Activated CD4-positive, alpha-beta T cell treated with anti-CD3 and anti-CD28 coated beads for 1 hour (primary cell): ENCODE data around the gene MIA.
"Not testable (repeated sequence)": the region's sequence is repeated elsewhere in the genome, so short reads cannot be mapped to it uniquely, and the experiment has no call there.

Experiments used
- DNase-seq: peaks from one replicate; pipeline ENCODE4 v3.0.0-alpha.2; 2020

MIA gene

DNA sequence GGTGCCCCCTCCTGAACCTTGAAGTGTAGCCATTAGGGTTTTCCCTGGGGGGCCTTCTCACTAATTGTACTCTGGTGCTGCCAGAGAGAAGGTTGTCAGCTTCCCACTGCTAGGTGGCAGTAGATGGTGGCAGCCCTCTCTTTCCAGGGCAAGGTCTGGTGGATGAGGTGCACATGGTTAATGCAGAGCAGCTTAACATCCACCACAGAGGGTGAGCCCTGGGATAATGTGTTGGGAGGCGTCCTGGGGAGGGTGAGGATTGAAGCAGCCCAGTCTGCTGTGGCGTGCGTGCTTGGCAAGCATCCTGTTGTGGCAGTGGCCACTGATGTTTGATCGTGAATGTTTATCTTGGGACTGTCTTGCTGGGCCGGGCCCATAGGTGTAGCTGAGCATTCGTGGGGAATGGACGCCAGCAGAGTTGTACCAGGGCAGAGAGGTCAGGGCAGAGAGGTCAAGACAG, 29.5 kb downstream of the MIA start:
- DNase-seq: no peak

DNA sequence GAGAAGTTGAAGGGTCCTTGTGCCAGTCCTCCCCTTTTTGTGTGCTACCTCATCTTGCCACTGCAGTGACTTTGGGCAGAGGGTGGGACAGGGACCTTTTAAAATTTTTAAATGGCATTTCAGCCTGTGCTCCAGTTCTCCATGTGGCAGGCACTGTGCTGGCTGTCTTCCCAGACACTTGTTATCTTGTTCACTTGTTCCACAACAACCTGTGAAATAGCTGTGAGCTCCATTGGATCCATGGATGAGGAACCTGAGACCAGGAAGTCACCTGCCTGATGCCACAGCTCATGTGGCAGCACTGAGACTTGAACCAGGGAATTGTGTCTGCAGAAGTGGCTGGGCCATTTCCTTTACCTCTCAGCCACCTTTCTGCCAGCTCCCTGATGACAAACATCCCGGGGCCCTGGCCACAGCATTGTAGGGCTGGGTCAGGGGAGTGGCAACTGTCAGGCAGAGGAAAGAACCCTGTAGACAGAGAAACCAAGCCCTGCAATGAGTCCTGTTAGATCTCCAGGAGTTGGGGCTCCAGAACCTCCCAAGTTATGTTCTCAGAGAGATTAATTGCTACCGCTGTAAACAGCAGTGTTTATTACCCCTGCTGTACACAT, 30.0 kb downstream of the MIA start:
- no peak for DNase-seq

GRCh38 chr19:40806423-40807146, 31.3 kb downstream of the MIA start:
- DNase-seq: peak; percentile 61

GRCh38 chr19:40807147-40808020, 32.1 kb downstream of the MIA start:
- DNase-seq: no peak

DNA sequence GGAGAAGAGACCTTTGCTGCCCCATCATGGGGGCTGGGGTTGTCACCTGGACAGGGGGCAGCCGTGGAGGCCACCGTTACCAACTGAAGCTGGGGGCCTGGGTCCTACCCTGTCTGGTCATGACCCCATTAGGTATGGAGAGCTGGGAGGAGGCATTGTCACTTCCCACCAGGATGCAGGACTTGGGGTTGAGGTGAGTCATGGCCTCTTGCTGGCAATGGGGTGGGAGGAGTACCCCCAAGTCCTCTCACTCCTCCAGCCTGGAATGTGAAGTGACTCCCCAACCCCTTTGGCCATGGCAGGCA, 32.7 kb downstream of the MIA start:
- no peak for DNase-seq

GRCh38 chr19:40808497-40808896, 33.2 kb downstream of the MIA start:
- DNase-seq: no peak

- no peak for DNase-seq
Measured at GRCh38 chr19:40809358-40810086, 34.2 kb downstream of the MIA start.

- no peak for DNase-seq
Measured at GRCh38 chr19:40810160-40810559, 34.8 kb downstream of the MIA start.

DNA sequence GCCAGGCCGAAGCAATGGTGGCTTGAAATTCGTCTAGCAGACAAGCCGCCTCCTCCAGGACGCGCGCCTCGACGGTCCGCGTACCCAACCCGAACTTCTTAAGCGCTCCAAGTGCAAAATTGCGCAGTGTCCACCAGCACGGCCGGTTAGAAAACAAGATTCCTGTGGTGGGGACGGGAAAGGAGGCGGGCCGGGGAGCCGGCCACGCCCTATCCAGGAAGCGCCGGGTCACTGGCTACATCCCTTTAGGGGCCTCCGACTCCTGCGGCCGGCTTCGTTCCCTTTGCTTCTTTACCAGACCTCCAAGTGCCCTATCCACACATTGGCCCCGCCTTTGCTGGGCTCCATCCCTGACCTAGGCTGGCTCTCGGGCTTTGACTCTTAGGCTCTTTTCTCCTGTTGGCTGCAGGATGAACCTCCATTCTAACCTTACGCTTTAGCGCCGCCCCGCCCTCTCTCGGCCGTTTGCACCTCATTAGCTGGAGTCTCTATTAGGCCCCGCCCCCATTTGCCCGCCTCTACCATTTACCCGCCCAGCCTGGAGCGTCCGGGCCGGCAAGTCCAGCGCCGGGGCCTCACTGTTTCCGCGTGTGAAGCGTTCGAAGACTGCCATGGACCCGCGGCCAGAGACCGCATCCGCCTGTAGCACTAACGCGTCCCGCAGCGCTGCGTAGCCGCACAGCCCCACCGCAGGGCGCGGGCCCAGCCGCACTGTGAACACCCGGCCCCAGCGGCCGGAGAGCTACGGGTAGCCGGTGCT, 35.5 kb downstream of the MIA start:
- DNase-seq: not testable (repeated sequence)

DNA sequence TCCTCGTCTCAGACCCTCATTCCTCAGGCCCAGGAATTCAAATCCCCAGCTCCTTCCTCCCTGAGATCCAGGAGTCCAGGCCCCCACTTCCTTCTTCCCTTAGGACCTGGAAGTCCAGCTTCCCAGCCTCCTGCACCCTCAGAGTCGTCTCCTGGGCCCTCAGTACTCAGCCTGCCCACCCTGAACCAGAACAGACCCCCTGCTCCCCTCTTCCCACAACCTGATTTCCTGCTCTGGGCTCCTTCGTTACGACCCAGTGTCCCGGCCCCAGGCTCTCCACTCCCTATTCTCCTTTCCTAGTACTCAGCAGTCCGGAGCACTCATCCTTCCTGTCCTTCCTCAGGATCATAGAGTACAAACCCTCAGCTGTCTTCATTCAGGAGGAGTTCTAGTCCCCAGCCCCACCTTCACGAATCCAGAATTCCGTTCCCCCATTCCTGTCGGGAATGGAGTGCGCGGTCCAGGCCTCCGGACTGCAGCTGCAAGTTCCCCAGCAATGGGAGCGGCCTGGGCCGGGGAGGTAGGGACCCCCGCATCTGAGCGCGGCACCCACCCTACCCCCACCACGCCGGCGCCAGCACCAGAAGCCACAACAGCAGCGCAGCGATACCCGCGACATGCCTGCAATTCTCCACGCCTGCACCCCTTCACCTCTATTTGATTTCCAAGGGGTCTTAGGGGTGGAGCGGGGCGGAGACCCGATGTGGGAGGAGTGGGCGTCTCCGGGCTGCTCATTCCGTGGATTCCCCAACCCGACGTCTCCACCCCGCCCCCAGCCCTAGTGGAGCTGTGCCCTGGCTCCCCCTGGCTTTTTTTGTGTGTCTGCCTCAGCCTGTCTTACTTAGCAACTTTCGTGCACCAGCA, 36.4 kb downstream of the MIA start:
- DNase-seq: no peak

DNA sequence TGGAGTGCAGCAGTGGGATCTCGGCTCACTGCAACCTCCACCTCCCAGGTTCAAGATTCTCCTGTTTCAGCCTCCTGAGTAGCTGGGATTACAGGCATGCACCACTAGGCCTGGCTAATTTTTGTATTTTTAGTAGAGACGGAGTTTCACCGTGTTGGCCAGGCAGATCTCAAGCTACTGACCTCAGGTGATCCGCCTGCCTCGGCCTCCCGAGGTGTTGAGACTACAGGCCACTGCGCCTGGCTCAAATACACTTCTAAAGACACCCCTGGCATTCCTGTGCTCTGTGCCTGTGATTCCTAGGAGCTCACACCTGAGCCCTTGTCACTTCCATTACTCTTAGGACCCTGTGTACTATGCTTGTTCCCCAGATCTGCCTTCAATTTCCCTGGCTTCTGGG, 37.2 kb downstream of the MIA start:
- not testable (repeated sequence) for DNase-seq

GRCh38 chr19:40813182-40813581, 37.9 kb downstream of the MIA start:
- no peak for DNase-seq

DNA sequence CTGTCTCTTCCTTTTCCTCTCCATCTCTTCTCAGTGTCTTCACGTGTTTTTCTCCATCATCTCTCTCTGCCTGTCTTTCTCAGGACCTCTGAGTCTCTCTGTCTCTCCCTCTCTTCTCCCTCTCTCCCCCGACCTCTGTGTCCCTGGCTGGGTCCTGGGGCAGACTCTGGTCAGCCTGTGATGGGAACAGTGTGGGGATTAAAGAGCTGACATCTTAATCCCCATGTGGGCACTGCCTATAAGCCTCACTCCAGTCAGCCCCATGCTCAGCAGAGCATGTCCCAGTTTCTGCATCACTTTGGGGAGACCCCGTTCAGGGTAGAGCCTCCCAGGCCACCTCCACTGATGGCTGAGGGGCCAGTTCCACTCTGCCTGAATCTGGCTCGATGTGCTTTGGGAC, 39.9 kb downstream of the MIA start:
- DNase-seq: no peak

DNA sequence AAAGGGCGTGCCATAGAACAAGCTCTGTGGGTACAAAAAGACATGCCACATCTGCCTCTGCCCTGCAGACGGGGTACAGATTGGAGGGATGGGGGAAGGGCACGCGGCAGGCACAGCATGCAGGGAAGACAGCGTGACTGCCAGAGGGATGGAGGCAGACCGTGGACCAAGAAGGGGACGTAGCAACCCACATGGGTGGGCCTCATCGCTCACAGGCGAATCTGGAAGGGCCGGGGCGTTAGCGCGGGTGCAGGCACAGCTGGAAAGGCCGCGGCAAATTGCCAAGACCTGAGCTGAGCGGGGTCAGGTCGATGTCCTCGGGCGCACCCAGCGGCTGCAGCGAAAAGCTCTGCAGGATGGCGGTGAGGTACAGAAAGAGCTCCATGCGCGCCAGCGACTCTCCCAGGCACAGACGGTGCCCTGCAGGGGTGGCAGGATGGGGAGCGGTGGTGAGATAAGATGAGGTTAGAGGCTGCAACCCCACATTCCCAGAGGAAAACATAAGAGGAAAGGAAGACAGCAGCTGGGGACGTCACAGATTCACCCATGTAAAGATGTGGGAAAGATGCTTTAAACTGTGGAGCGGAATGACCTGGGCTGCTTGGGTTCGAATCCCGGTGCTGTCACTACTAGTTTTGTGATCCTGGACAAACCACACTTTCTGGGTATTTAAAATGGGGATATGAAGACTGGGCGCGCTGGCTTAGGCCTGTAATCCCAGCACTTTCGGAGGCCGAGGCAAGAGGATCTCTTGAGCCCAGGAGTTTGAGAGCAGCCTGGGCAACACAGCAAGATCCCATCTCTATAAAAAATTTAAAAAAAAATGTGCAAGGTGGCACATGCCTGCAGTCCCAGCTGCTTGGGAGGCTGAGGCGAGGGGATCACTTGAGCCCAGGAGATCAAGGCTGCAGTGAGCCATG, 43.4 kb downstream of the MIA start:
- DNase-seq: peak; percentile 59

- not testable (repeated sequence) for DNase-seq
Measured at GRCh38 chr19:40819479-40820234, 44.3 kb downstream of the MIA start.

- DNase-seq: no peak
Measured at GRCh38 chr19:40822161-40822560, 46.8 kb downstream of the MIA start.

DNA sequence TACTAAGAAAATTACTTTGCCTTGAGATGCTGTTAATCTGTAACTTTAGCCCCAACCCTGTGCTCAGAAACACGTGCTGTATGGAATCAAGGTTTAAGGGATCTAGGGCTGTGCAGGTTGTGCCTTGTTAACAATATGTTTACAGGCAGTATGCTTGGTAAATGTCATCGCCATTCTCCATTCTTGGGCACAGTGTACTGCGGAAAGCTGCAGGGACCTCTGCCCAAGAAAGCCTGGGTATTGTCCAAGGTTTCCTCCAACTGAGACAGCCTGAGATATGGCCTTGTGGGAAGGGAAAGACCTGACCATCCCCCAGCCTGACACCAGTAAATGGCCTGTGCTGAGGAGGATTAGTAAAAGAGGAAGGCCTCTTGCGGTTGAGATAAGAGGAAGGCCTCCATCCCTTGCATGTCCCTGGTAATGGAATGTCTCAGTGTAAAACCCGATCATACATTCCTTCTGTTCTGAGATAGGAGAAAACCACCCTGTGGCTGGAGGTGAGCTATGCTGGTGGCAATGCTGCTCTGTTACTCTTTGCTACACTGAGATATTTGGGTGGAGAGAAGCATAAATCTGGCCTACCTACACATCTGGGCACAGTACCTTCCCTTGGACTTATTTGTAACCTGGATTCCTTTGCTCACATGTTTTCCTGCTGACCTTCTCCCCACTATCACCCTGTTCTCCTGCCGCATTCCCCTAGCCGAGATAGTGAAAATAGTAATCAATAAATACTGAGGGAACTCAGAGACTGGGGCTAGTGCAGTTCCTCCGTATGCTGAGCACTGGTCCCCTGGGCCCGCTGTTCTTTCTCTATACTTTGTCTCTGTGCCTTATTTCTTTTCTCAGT, 47.6 kb downstream of the MIA start:
- not testable (repeated sequence) for DNase-seq

DNA sequence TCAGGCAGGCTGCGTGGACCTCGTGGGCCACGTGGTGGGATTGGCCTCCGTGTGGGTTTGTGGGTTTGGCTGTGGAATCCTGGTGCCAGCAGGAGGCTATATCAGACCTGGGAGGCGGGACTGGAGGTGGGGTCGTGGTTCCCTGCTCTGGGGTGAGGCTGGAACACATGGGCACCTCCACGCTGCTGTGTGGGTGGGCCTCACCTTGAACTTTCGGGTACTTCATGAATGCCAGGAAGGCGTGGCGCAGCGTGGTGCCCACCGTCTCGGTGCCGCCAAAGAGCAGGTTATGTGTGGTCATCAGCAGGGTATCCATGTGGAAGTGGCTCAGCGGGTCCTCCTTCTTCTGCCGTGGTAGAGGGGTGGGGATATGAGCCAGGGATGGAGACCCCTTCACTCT, 49.6 kb downstream of the MIA start:
- not testable (repeated sequence) for DNase-seq
